Smooth muscle cell (in vitro differentiated cells): ENCODE results near the gene ITGA8. TPM values are rescaled to one million over a fixed set of nuclear protein-coding genes. Genes with fewer than 3 reads are reported as not detected.

ENCODE experiments used
- DNase-seq: peaks from one replicate; lab custom pipeline; 2025; ENCODE audit not compliant: unreplicated experiment; lab: John Stamatoyannopoulos, UW
- H2AFZ ChIP-seq: fragments of 200-600 bp; sonication (generic); 2 replicates; pipeline ENCODE4 v1.6.0; 2016; ENCODE audit warnings: antibody characterized with exemption, low read depth, mild to moderate bottlenecking
- H3F3A ChIP-seq: fragments of 200-600 bp; sonication (generic); 2 replicates; pipeline ENCODE4 v1.6.0; 2017; ENCODE audit warnings: antibody characterized with exemption, low read depth
- H3K27ac ChIP-seq: fragments of 200-600 bp; sonication (generic); 2 replicates; pipeline ENCODE4 v1.5.1; 2016; ENCODE audit warnings: low read depth, mild to moderate bottlenecking
- H3K27me3 ChIP-seq: fragments of 200-600 bp; sonication (generic); 2 replicates; pipeline ENCODE4 v1.6.1; 2016; ENCODE audit warnings: low read depth, mild to moderate bottlenecking
- H3K36me3 ChIP-seq: fragments of 200-600 bp; sonication (generic); 2 replicates; pipeline ENCODE4 v1.5.1; 2016; ENCODE audit warnings: low read depth
- H3K4me1 ChIP-seq: fragments of 200-600 bp; sonication (generic); 2 replicates; pipeline ENCODE4 v1.5.1; 2016; ENCODE audit warnings: low read depth
- H3K4me2 ChIP-seq: fragments of 200-600 bp; sonication (generic); 2 replicates; pipeline ENCODE4 v1.6.0; 2016; ENCODE audit warnings: mild to moderate bottlenecking
- H3K4me3 ChIP-seq: fragments of 200-600 bp; sonication (generic); 2 replicates; pipeline ENCODE4 v1.5.1; 2016; ENCODE audit warnings: mild to moderate bottlenecking
- H3K79me2 ChIP-seq: fragments of 200-600 bp; sonication (generic); 2 replicates; pipeline ENCODE4 v1.6.0; 2016; ENCODE audit warnings: low read depth, mild to moderate bottlenecking
- H3K9ac ChIP-seq: fragments of 200-600 bp; sonication (generic); 2 replicates; pipeline ENCODE4 v1.6.0; 2016; ENCODE audit warnings: low read depth
- H3K9me3 ChIP-seq: fragments of 200-600 bp; sonication (generic); replicated peaks from 2 replicates; pipeline ENCODE4 v1.5.1; 2016; ENCODE audit warnings: low read depth
- H4K20me1 ChIP-seq: fragments of 200-600 bp; sonication (generic); 2 replicates; pipeline ENCODE4 v1.6.0; 2016; ENCODE audit warnings: low read depth
- CTCF ChIP-seq: fragments of 200-600 bp; sonication (generic); IDR thresholded peaks from 2 replicates; pipeline ENCODE4 v1.5.1; 2017; ENCODE audit warnings: borderline replicate concordance, mild to moderate bottlenecking, antibody characterized with exemption; ENCODE audit not compliant: insufficient read depth, poor library complexity, severe bottlenecking
- WGBS: methylation state at CpG from one replicate; pipeline ENCODE4 v1.1.7; 2016; ENCODE audit warnings: low lambda C conversion rate; 5-methylcytosine and 5-hydroxymethylcytosine counted together
- polyA plus RNA-seq: library from polyadenylated mRNA; unstranded; fragments of >200 nt; fragmentation: Nextera tagmentation; extraction: Ambion mirVana; gene quantifications from 2 replicates; pipeline ENCODE4 v1.2.1, GENCODE V29; 2016
- total RNA-seq: library from RNA; depleted of rRNA; stranded (reverse); fragments of >200 nt; gene quantifications from 2 replicates; pipeline ENCODE4 v1.2.3, GENCODE V29; 2014

ITGA8 gene
- total and polyA plus RNA-seq, 2 experiments from 2014 or later, result 0.02 to 0.36 TPM

DNA sequence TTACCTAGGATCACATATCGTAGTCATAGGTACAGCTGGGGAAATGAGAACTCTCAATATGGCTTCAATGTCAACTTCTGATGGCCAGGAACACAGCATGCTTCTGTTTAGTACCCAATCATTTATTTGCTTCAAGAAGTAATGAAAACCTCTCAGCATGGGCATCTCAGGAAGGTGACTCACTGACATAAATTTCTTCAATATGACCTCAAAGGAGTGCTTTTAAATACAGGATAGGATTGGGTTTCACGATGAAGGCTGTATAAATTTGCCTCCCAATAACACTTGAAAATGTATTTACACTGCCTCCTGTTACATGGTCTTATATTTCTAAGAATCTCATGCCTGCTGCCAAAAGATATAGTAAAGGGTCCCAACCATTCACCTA, 15.1 kb downstream of the ITGA8 start:
- Histone ChIP-seq H3K4me2 (no peak overlapping the region), H3K27me3 (no peaks in the 10 kb centered on the region), H3K4me3 (no peak overlapping the region), H3K79me2 (no peaks in the 10 kb centered on the region), H3K9ac (no peak overlapping the region), H3F3A (no peaks in the 10 kb centered on the region), H3K36me3 (no peaks in the 10 kb centered on the region), H3K27ac (no peak overlapping the region), H3K9me3 (no peaks in the 10 kb centered on the region), H3K4me1 (no peaks in the 10 kb centered on the region), H4K20me1 (no peaks in the 10 kb centered on the region), H2AFZ (no peak overlapping the region)
- no peak for DNase-seq
- TF ChIP-seq CTCF, result no peak
- WGBS, result 82% methylated on average over 2 of the region's 2 CpGs

GRCh38 chr10:15703944-15704580, 15.7 kb downstream of the ITGA8 start:
- no peak overlapping the region for H3K4me2 ChIP-seq
- no peak overlapping the region for H3K4me3 ChIP-seq
- no peak overlapping the region for H2AFZ ChIP-seq
- H3K79me2 ChIP-seq, result no peaks in the 10 kb centered on the region
- no peak overlapping the region for H3K9ac ChIP-seq
- H3K4me1 ChIP-seq, result no peaks in the 10 kb centered on the region
- no peak overlapping the region for H3K27ac ChIP-seq
- H3F3A ChIP-seq, result no peaks in the 10 kb centered on the region
- no peak for TF ChIP-seq CTCF
- H3K36me3 ChIP-seq, result no peaks in the 10 kb centered on the region
- no peak for DNase-seq
- H4K20me1 ChIP-seq, result no peaks in the 10 kb centered on the region
- H3K27me3 ChIP-seq, result no peaks in the 10 kb centered on the region
- WGBS, result 90% methylated on average over 4 of the region's 4 CpGs
- no peaks in the 10 kb centered on the region for H3K9me3 ChIP-seq

DNA sequence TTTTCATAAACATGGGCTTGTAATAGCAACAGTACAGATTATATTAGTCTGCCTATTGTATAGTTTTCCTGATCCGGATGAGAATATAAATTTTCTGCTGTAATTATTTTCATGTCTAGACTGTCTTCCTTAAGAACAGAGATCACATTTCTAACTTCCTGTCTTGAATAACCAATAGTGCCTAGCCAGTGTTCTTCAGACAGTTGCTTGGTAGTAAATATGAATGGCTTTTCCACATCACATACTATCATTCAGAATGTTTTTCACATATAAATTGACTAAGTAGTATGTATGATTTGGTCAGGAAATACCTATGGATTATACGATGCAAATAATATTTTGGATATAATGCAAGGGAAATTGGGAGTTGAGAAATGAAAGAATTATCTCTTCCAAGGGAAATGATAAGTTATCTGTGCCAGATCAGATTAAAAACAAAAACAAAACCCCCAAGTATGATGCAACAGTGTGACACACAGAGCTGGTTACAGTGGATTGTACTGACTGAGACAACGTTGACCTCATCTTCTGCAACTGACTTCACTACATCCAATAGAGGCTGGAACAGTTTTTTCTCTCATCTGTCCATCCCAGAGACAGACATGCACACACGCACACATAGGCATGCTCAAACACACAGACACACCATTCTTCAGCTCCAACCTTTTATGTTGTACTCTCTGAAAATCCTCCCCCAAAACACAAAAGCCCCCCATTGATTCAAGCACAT, 16.4 kb downstream of the ITGA8 start:
- no peak for DNase-seq
- H3K79me2 ChIP-seq, result no peaks in the 10 kb centered on the region
- H3K36me3 ChIP-seq, result no peaks in the 10 kb centered on the region
- H3K9me3 ChIP-seq, result no peaks in the 10 kb centered on the region
- H3K4me2 ChIP-seq, result no peak overlapping the region
- no peak overlapping the region for H2AFZ ChIP-seq
- no peaks in the 10 kb centered on the region for H4K20me1 ChIP-seq
- H3K27me3 ChIP-seq, result no peaks in the 10 kb centered on the region
- TF ChIP-seq CTCF, result no peak
- no peaks in the 10 kb centered on the region for H3F3A ChIP-seq
- no peak overlapping the region for H3K27ac ChIP-seq
- no peak overlapping the region for H3K4me3 ChIP-seq
- WGBS, result 85% methylated on average over 4 of the region's 4 CpGs
- H3K9ac ChIP-seq, result no peak overlapping the region
- no peaks in the 10 kb centered on the region for H3K4me1 ChIP-seq
